ENCODE results near the gene ACP2. TPM values are rescaled to one million over a fixed set of nuclear protein-coding genes. Genes with fewer than 3 reads are reported as not detected.

The ACP2 gene, protein sequence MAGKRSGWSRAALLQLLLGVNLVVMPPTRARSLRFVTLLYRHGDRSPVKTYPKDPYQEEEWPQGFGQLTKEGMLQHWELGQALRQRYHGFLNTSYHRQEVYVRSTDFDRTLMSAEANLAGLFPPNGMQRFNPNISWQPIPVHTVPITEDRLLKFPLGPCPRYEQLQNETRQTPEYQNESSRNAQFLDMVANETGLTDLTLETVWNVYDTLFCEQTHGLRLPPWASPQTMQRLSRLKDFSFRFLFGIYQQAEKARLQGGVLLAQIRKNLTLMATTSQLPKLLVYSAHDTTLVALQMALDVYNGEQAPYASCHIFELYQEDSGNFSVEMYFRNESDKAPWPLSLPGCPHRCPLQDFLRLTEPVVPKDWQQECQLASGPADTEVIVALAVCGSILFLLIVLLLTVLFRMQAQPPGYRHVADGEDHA
- total RNA-seq: 24.1 and 24.5 TPM in 2 replicates

GRCh38 chr11:47248664-47249377 is at the start of gene ACP2:
Gene ACP2 (minus strand): TSS chr11:47248814. CDS start chr11:47248789, 25 bp downstream.

DNA sequence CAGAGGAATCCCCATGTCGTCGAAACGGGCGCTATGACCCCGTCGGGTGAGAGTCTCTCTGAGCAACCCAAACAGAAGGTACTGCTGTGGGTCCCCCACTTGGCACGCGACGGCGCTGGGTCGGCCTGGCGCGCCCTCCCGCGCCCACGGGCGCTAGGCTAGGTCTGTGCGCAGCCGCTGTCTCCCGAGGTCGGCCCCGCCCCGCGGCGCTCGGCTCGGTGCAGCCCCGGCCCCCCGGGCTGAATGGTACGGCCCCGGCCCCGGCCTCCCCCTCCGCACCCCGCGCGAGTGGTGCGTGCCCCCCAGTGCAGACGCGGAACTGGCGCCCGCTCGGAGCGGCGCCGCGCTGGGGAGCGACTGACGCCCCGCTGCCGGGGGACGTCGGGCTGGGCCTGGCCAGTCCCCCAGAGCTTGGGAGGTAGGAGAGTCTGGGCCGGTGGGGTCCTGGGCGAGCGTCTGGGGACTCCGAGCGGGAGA is 21.3 kb upstream of the ACP2 start, which contains the start of gene MADD:
Gene MADD (plus strand): TSS at position 305 of the 477 bp plus-strand sequence.

DNA sequence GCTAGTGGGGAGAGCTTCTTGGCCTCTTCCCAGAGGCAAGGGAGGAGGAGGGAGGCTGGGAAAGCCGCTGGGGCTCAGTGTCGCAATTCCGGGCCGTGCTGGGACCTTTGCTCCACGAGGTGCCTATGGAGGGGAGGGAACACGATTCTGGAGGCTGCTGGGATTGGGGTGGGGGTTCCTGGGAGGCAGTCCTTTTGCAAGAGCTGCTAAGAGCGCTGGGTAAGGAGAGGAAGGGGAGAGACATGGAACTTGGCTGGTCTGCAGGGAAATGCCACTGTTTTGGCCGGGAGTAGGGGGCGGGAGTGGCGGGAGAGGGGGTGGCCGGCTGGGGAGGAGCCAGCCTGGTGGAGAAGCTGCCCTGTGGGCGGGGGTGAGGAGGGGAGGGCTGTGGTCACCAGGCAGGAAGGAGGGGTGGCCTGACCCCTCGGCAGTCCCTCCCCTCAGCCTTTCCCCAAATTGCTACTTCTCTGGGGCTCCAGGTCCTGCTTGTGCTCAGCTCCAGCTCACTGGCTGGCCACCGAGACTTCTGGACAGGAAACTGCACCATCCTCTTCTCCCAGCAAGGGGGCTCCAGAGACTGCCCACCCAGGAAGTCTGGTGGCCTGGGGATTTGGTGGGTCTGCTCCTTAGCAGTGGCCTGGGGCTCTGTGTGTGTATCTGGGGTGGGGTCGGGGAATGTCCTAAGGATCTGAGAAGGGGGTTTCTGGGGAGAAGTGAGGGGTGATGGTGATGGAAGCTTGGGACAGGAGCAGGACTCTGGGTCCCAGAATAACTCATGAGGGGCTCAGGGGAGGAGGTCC is 9.1 kb upstream of the ACP2 start, which contains the start of gene NR1H3:
Gene NR1H3 (plus strand): TSS at position 480 of the 800 bp plus-strand sequence. CDS start 1,221 bp downstream, outside the sequence.

Other genes starting within 250 kb of the ACP2 start
- gene ARFGAP2, start 71.9 kb downstream of the ACP2 start, total RNA-seq: 134 and 175 TPM in 2 replicates
- gene PACSIN3, start 62.4 kb downstream of the ACP2 start, total RNA-seq: 29.7 and 30.7 TPM in 2 replicates
- gene DDB2, start 33.8 kb downstream of the ACP2 start, total RNA-seq: 37.1 and 38.3 TPM in 2 replicates
- gene NR1H3, start 9.2 kb upstream of the ACP2 start, total RNA-seq: 13.4 and 13.7 TPM in 2 replicates
- gene MADD, start 21.3 kb upstream of the ACP2 start, total RNA-seq: 17.5 and 22.0 TPM in 2 replicates
- not detected in 2 replicates for gene MYBPC3, start 103.9 kb upstream of the ACP2 start, total RNA-seq
- gene SPI1, start 129.7 kb upstream of the ACP2 start, total RNA-seq: not detected in 2 replicates
- gene SLC39A13, start 159.8 kb upstream of the ACP2 start, total RNA-seq: 58.9 and 70.6 TPM in 2 replicates
- 149 and 340 TPM in 2 replicates for gene PSMC3, start 177.6 kb upstream of the ACP2 start, total RNA-seq
- gene RAPSN, start 200.3 kb upstream of the ACP2 start, total RNA-seq: not detected in 2 replicates

All from uterine smooth muscle cell (primary cell).